PC-9 (cell line): Measurements from ENCODE around the gene MYO1B.

Source experiments
- EZH2 ChIP-seq: fragments of 200-600 bp; sonication (generic); IDR thresholded peaks from 2 replicates; pipeline ENCODE4 v1.8.0; 2017; ENCODE audit warnings: antibody characterized with exemption, low read depth
- TF ChIP-seq, protein P1 (sequence below): fragments of 200-600 bp; sonication (generic); conservative IDR thresholded peaks from 2 replicates; pipeline ENCODE4 v1.6.1; 2017; ENCODE audit warnings: mixed run types, antibody characterized with exemption, mild to moderate bottlenecking, moderate library complexity

DNA sequence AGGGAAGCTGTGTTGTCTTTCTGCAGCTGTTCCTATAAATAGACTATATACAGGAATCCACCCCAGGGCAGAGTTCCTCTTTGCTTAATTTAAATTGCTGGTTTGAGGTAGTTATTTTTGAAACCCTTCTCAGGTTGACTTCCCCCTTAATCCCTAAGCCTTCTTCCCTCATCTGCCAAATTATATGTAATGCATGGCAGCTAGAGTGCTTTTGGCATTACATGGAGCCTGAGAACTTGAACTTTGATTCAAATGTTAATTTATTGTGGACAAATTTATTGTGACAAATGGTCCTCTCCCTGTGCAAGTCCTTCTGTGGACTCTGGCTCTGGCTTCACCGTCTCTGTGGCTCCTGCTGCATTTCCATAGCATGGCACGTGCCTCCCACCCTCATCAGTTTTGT, 29.2 kb downstream of the MYO1B start:
- TF ChIP-seq, protein P1, sequence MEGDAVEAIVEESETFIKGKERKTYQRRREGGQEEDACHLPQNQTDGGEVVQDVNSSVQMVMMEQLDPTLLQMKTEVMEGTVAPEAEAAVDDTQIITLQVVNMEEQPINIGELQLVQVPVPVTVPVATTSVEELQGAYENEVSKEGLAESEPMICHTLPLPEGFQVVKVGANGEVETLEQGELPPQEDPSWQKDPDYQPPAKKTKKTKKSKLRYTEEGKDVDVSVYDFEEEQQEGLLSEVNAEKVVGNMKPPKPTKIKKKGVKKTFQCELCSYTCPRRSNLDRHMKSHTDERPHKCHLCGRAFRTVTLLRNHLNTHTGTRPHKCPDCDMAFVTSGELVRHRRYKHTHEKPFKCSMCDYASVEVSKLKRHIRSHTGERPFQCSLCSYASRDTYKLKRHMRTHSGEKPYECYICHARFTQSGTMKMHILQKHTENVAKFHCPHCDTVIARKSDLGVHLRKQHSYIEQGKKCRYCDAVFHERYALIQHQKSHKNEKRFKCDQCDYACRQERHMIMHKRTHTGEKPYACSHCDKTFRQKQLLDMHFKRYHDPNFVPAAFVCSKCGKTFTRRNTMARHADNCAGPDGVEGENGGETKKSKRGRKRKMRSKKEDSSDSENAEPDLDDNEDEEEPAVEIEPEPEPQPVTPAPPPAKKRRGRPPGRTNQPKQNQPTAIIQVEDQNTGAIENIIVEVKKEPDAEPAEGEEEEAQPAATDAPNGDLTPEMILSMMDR = no peak
- no peak for TF ChIP-seq EZH2
